ENCODE measurements around the gene BPIFB3.
"Not testable (repeated sequence)": the region's sequence is repeated elsewhere in the genome, so short reads cannot be mapped to it uniquely, and the experiment has no call there.

Gene BPIFB3

GRCh38 chr20:33045129-33045721 is 8.5 kb upstream of the BPIFB3 start:
- not testable (repeated sequence) for H3K9me3 ChIP-seq (ENCODE audit: control insufficient read depth, insufficient read depth, low read length); H3K4me3 ChIP-seq (ENCODE audit: low read length); H3K27me3 ChIP-seq (ENCODE audit: control insufficient read depth, insufficient read depth, low read length); H3K4me1 ChIP-seq (ENCODE audit: control insufficient read depth, insufficient read depth, low read length); H3K27ac ChIP-seq (ENCODE audit: low read length); H3K36me3 ChIP-seq (ENCODE audit: control insufficient read depth, insufficient read depth, low read length); DNase-seq (ENCODE audit: low read depth, low spot score)
- WGBS (ENCODE audit: insufficient coverage, insufficient read length): no CpG with 5 or more reads among the region's 15 CpGs

- Histone ChIP-seq H3K27ac (ENCODE audit: low read length) (no peak overlapping the region), H3K9me3 (ENCODE audit: control insufficient read depth, insufficient read depth, low read length) (no peaks in the 10 kb centered on the region), H3K4me1 (ENCODE audit: control insufficient read depth, insufficient read depth, low read length) (no peaks in the 10 kb centered on the region), H3K4me3 (ENCODE audit: low read length) (no peak overlapping the region), H3K27me3 (ENCODE audit: control insufficient read depth, insufficient read depth, low read length) (no peaks in the 10 kb centered on the region), H3K36me3 (ENCODE audit: control insufficient read depth, insufficient read depth, low read length) (no peaks in the 10 kb centered on the region)
- DNase-seq (ENCODE audit: low read depth, low spot score): no peak
- WGBS (ENCODE audit: insufficient coverage, insufficient read length): no CpG with 5 or more reads among the region's 3 CpGs
Observed at GRCh38 chr20:33046412-33046811, 7.3 kb upstream of the BPIFB3 start.

GRCh38 chr20:33051333-33051732 is 2.4 kb upstream of the BPIFB3 start:
- Histone ChIP-seq H3K4me1 (ENCODE audit: control insufficient read depth, insufficient read depth, low read length) (no peaks in the 10 kb centered on the region), H3K27me3 (ENCODE audit: control insufficient read depth, insufficient read depth, low read length) (no peaks in the 10 kb centered on the region), H3K9me3 (ENCODE audit: control insufficient read depth, insufficient read depth, low read length) (no peaks in the 10 kb centered on the region), H3K27ac (ENCODE audit: low read length) (no peak overlapping the region), H3K36me3 (ENCODE audit: control insufficient read depth, insufficient read depth, low read length) (no peaks in the 10 kb centered on the region), H3K4me3 (ENCODE audit: low read length) (no peak overlapping the region)
- DNase-seq (ENCODE audit: low read depth, low spot score): no peak
- WGBS (ENCODE audit: insufficient coverage, insufficient read length): no CpG with 5 or more reads among the region's 4 CpGs

GRCh38 chr20:33054381-33054780 is 678 bp downstream of the BPIFB3 start:
- Histone ChIP-seq H3K4me1 (ENCODE audit: control insufficient read depth, insufficient read depth, low read length) (no peaks in the 10 kb centered on the region), H3K27ac (ENCODE audit: low read length) (no peak overlapping the region), H3K36me3 (ENCODE audit: control insufficient read depth, insufficient read depth, low read length) (no peaks in the 10 kb centered on the region), H3K9me3 (ENCODE audit: control insufficient read depth, insufficient read depth, low read length) (no peaks in the 10 kb centered on the region), H3K4me3 (ENCODE audit: low read length) (no peak overlapping the region), H3K27me3 (ENCODE audit: control insufficient read depth, insufficient read depth, low read length) (no peaks in the 10 kb centered on the region)
- no CpG with 5 or more reads among the region's 7 CpGs for WGBS (ENCODE audit: insufficient coverage, insufficient read length)
- no peak for DNase-seq (ENCODE audit: low read depth, low spot score)

GRCh38 chr20:33054791-33055190 is 1.1 kb downstream of the BPIFB3 start:
- Histone ChIP-seq H3K4me1 (ENCODE audit: control insufficient read depth, insufficient read depth, low read length) (no peaks in the 10 kb centered on the region), H3K9me3 (ENCODE audit: control insufficient read depth, insufficient read depth, low read length) (no peaks in the 10 kb centered on the region), H3K27ac (ENCODE audit: low read length) (no peak overlapping the region), H3K4me3 (ENCODE audit: low read length) (no peak overlapping the region), H3K36me3 (ENCODE audit: control insufficient read depth, insufficient read depth, low read length) (no peaks in the 10 kb centered on the region), H3K27me3 (ENCODE audit: control insufficient read depth, insufficient read depth, low read length) (no peaks in the 10 kb centered on the region)
- no peak for DNase-seq (ENCODE audit: low read depth, low spot score)
- no CpG with 5 or more reads among the region's 2 CpGs for WGBS (ENCODE audit: insufficient coverage, insufficient read length)

GRCh38 chr20:33059136-33059535 is 5.4 kb downstream of the BPIFB3 start:
- Histone ChIP-seq H3K27ac (ENCODE audit: low read length) (no peak overlapping the region), H3K36me3 (ENCODE audit: control insufficient read depth, insufficient read depth, low read length) (no peaks in the 10 kb centered on the region), H3K9me3 (ENCODE audit: control insufficient read depth, insufficient read depth, low read length) (no peaks in the 10 kb centered on the region), H3K4me1 (ENCODE audit: control insufficient read depth, insufficient read depth, low read length) (no peaks in the 10 kb centered on the region), H3K4me3 (ENCODE audit: low read length) (no peak overlapping the region), H3K27me3 (ENCODE audit: control insufficient read depth, insufficient read depth, low read length) (no peaks in the 10 kb centered on the region)
- no CpG with 5 or more reads among the region's 7 CpGs for WGBS (ENCODE audit: insufficient coverage, insufficient read length)
- DNase-seq (ENCODE audit: low read depth, low spot score): no peak

GRCh38 chr20:33059741-33060390 is 6.2 kb downstream of the BPIFB3 start:
- WGBS (ENCODE audit: insufficient coverage, insufficient read length): no CpG with 5 or more reads among the region's 22 CpGs
- no peak for DNase-seq (ENCODE audit: low read depth, low spot score)

DNA sequence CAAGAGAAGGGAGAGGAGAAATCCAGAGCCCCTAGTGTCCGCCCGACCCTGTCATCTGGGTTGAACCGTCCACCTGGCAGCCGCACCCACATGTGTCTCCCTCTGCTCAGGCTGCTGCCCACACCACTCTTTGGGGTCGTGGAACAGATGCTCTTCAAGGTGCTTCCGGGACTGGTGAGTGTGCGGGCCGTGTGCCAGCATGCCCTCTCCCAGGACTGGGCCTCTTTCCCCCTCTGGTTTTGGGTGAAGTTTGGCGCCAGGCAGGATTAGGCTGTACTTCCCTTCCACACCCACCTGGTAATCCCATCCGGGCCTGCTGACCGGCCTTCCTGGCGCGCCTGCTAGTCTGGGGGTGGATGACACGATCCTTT is 7.9 kb downstream of the BPIFB3 start:
- Histone ChIP-seq H3K9me3 (ENCODE audit: control insufficient read depth, insufficient read depth, low read length) (no peaks in the 10 kb centered on the region), H3K4me3 (ENCODE audit: low read length) (no peak overlapping the region), H3K36me3 (ENCODE audit: control insufficient read depth, insufficient read depth, low read length) (no peaks in the 10 kb centered on the region), H3K4me1 (ENCODE audit: control insufficient read depth, insufficient read depth, low read length) (no peaks in the 10 kb centered on the region), H3K27me3 (ENCODE audit: control insufficient read depth, insufficient read depth, low read length) (no peaks in the 10 kb centered on the region), H3K27ac (ENCODE audit: low read length) (no peak overlapping the region)
- DNase-seq (ENCODE audit: low read depth, low spot score): no peak
- WGBS (ENCODE audit: insufficient coverage, insufficient read length): no CpG with 5 or more reads among the region's 14 CpGs

More at GRCh38 chr20:33059741-33060390, 6.2 kb downstream of the BPIFB3 start:
- Histone ChIP-seq H3K36me3 (ENCODE audit: control insufficient read depth, insufficient read depth, low read length) (no peaks in the 10 kb centered on the region), H3K9me3 (ENCODE audit: control insufficient read depth, insufficient read depth, low read length) (no peaks in the 10 kb centered on the region), H3K27ac (ENCODE audit: low read length) (no peak overlapping the region), H3K4me1 (ENCODE audit: control insufficient read depth, insufficient read depth, low read length) (no peaks in the 10 kb centered on the region), H3K4me3 (ENCODE audit: low read length) (no peak overlapping the region), H3K27me3 (ENCODE audit: control insufficient read depth, insufficient read depth, low read length) (no peaks in the 10 kb centered on the region)

DNA sequence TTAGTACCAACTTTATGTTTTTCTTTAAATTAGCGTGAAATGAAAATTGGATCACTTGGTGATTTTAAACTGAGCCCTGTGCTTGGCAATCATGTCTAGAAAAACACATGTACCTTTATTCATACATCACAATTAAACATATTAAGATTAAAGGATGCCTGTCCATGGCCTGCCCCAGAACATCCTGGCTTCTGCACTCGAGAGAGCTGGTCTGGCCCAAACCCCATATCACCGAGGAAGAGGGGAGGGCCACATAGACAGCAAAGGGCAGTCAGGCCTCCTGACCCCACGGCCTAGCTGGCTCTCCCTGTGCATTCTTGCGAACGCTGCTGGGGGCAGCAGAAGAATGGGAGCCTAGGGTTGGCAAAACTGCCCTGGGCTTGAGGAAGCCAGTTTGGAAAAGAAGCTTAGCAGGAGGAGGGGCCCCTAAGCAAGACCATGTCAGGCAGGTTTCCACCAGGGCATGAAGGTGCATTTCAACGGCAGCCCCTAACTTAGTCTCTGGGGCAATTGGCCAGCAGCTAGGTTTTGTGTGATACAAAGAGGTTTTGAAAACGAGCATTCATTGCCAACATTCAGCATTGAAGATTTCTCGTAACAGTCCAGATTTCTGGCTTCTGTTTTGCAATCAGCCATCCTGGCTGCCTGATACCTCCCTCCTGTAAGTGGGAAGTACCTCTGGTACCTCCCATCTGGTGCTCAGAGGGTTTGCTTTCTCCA is 8.6 kb downstream of the BPIFB3 start:
- Histone ChIP-seq H3K36me3 (ENCODE audit: control insufficient read depth, insufficient read depth, low read length) (no peaks in the 10 kb centered on the region), H3K4me1 (ENCODE audit: control insufficient read depth, insufficient read depth, low read length) (no peaks in the 10 kb centered on the region), H3K4me3 (ENCODE audit: low read length) (no peak overlapping the region), H3K27me3 (ENCODE audit: control insufficient read depth, insufficient read depth, low read length) (no peaks in the 10 kb centered on the region), H3K27ac (ENCODE audit: low read length) (no peak overlapping the region), H3K9me3 (ENCODE audit: control insufficient read depth, insufficient read depth, low read length) (no peaks in the 10 kb centered on the region)
- no CpG with 5 or more reads among the region's 9 CpGs for WGBS (ENCODE audit: insufficient coverage, insufficient read length)
- DNase-seq (ENCODE audit: low read depth, low spot score): no peak

DNA sequence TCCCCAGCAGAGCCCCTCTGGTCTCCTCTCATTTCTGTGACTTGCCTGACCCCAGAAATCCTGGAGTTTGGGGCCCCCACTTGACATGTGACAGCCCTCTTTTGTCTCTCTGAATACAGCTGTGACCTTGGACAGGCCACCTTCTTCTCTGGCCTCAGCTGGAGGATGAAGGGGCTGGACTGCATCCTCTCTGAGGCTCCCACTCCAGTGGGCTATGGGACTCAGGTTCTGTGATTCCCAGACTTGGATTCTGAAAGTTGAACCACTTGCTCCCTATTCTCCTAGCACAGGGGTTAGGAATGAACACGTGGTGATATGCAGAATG is 9.1 kb downstream of the BPIFB3 start:
- Histone ChIP-seq H3K27me3 (ENCODE audit: control insufficient read depth, insufficient read depth, low read length) (no peaks in the 10 kb centered on the region), H3K9me3 (ENCODE audit: control insufficient read depth, insufficient read depth, low read length) (no peaks in the 10 kb centered on the region), H3K36me3 (ENCODE audit: control insufficient read depth, insufficient read depth, low read length) (no peaks in the 10 kb centered on the region), H3K4me1 (ENCODE audit: control insufficient read depth, insufficient read depth, low read length) (no peaks in the 10 kb centered on the region), H3K4me3 (ENCODE audit: low read length) (no peak overlapping the region), H3K27ac (ENCODE audit: low read length) (no peak overlapping the region)
- no peak for DNase-seq (ENCODE audit: low read depth, low spot score)
- WGBS (ENCODE audit: insufficient coverage, insufficient read length): no CpG with 5 or more reads among the region's 1 CpG

- Histone ChIP-seq H3K4me3 (ENCODE audit: low read length) (no peak overlapping the region), H3K9me3 (ENCODE audit: control insufficient read depth, insufficient read depth, low read length) (no peaks in the 10 kb centered on the region), H3K4me1 (ENCODE audit: control insufficient read depth, insufficient read depth, low read length) (no peaks in the 10 kb centered on the region), H3K36me3 (ENCODE audit: control insufficient read depth, insufficient read depth, low read length) (no peaks in the 10 kb centered on the region), H3K27ac (ENCODE audit: low read length) (no peak overlapping the region), H3K27me3 (ENCODE audit: control insufficient read depth, insufficient read depth, low read length) (no peaks in the 10 kb centered on the region)
- WGBS (ENCODE audit: insufficient coverage, insufficient read length): no CpG with 5 or more reads among the region's 6 CpGs
- no peak for DNase-seq (ENCODE audit: low read depth, low spot score)
Observed at GRCh38 chr20:33063271-33063670, 9.6 kb downstream of the BPIFB3 start.

All from iPS DF 6.9 (cell line).